IMR-90 (cell line): Measurements from ENCODE around the gene PSMD9. TPM values are rescaled to one million over a fixed set of nuclear protein-coding genes. Genes with fewer than 3 reads are reported as not detected.
A peak's percentile ranks its signal among the peaks of the same experiment; 100 is the strongest.

Experiments used
- ATAC-seq: fragments of 200-7000 bp; cut with Tn5 transposase; 2 replicates; pipeline ENCODE4 v1.9.1; 2020; ENCODE audit warnings: low read depth, mild to moderate bottlenecking, moderate library complexity
- BruUV-seq: library from RNA; stranded (reverse); fragments of 400-500 nt; replicated peaks from 2 replicates; lab custom pipeline; 2021; lab: Mats Ljungman, UMichigan
- CTCF ChIA-PET: fragments of 300-600 bp; formaldehyde crosslinking; extraction: SDS; loops from one replicate; lab custom pipeline; 2021; ENCODE audit warnings: antibody characterized with exemption; lab: Yijun Ruan, JAX
- POLR2A ChIA-PET: fragments of 300-600 bp; sonication (Branson Sonifier 250); formaldehyde crosslinking; loops from one replicate; lab custom pipeline; 2022; ENCODE audit warnings: antibody characterized with exemption; ENCODE audit not compliant: unreplicated experiment; lab: Charles Lee
- DNase-seq: peaks from one replicate; pipeline ENCODE4 v3.0.0; 2013
- H2AFZ ChIP-seq: replicated peaks from 2 replicates; pipeline ENCODE3; 2013; ENCODE audit warnings: low read length, mild to moderate bottlenecking; ENCODE audit not compliant: poor library complexity
- H2AK5ac ChIP-seq: 2 replicates; pipeline ENCODE4 v1.6.1; 2013; ENCODE audit warnings: low read depth, low read length, inconsistent platforms
- H2AK9ac ChIP-seq: replicated peaks from 2 replicates; pipeline ENCODE3; 2013; ENCODE audit warnings: mild to moderate bottlenecking, low read depth, low read length, moderate library complexity; ENCODE audit not compliant: poor library complexity
- H2BK120ac ChIP-seq: 2 replicates; pipeline ENCODE4 v1.6.1; 2013; ENCODE audit warnings: low read depth, low read length, inconsistent platforms
- H2BK15ac ChIP-seq: 3 replicates; pipeline ENCODE4 v1.6.1; 2013; ENCODE audit warnings: low read depth, low read length, inconsistent platforms
- H2BK20ac ChIP-seq: 2 replicates; pipeline ENCODE4 v1.6.1; 2013; ENCODE audit warnings: low read depth, mild to moderate bottlenecking, inconsistent platforms, low read length, moderate library complexity
- H2BK5ac ChIP-seq: 2 replicates; pipeline ENCODE4 v1.6.1; 2013; ENCODE audit warnings: mild to moderate bottlenecking, low read depth, low read length, inconsistent platforms; ENCODE audit not compliant: poor library complexity, severe bottlenecking
- H3K14ac ChIP-seq: replicated peaks from 2 replicates; pipeline ENCODE4 v1.6.1; 2013; ENCODE audit warnings: low read depth, low read length, inconsistent platforms
- H3K18ac ChIP-seq: 2 replicates; pipeline ENCODE4 v1.6.1; 2013; ENCODE audit warnings: low read depth, low read length, control low read depth
- H3K23ac ChIP-seq: 2 replicates; pipeline ENCODE4 v1.6.1; 2013; ENCODE audit warnings: low read depth, low read length, inconsistent platforms
- H3K27ac ChIP-seq: 2 replicates; pipeline ENCODE4 v1.5.1; 2013; ENCODE audit warnings: mild to moderate bottlenecking, control low read depth, low read length; ENCODE audit not compliant: insufficient read depth
- H3K27me3 ChIP-seq: 2 replicates; pipeline ENCODE4 v1.6.1; 2013; ENCODE audit warnings: low read length; ENCODE audit not compliant: control insufficient read depth, insufficient read depth
- H3K36me3 ChIP-seq: 2 replicates; pipeline ENCODE4 v1.6.1; 2013; ENCODE audit warnings: low read length, mixed read lengths; ENCODE audit not compliant: control insufficient read depth, insufficient read depth
- H3K4ac ChIP-seq: 2 replicates; pipeline ENCODE4 v1.6.1; 2013; ENCODE audit warnings: low read depth, low read length, inconsistent platforms
- H3K4me1 ChIP-seq: 2 replicates; pipeline ENCODE4 v1.6.1; 2013; ENCODE audit warnings: low read length, mixed read lengths; ENCODE audit not compliant: control insufficient read depth, insufficient read depth
- H3K4me2 ChIP-seq: 2 replicates; pipeline ENCODE4 v1.6.1; 2013; ENCODE audit warnings: low read depth, mild to moderate bottlenecking, control low read depth, low read length, moderate library complexity
- H3K4me3 ChIP-seq: 2 replicates; pipeline ENCODE4 v1.5.1; 2013; ENCODE audit warnings: low read depth, mild to moderate bottlenecking, control low read depth, low read length, moderate library complexity; ENCODE audit not compliant: insufficient read depth
- H3K56ac ChIP-seq: 2 replicates; pipeline ENCODE4 v1.6.1; 2013; ENCODE audit warnings: low read length, inconsistent platforms; ENCODE audit not compliant: insufficient read depth; ENCODE audit errors: extremely low read depth
- H3K79me1 ChIP-seq, 2 experiments: 2 replicates each; pipeline ENCODE4 v1.6.1; 2013; ENCODE audit warnings: low read length in 2 of 2, inconsistent platforms in 1 of 2, low read depth in 1 of 2
- H3K9ac ChIP-seq: 2 replicates; pipeline ENCODE4 v1.6.1; 2013; ENCODE audit warnings: low read depth, low read length, control low read depth
- H3K9me1 ChIP-seq: 2 replicates; pipeline ENCODE4 v1.6.1; 2013; ENCODE audit warnings: low read length, inconsistent platforms; ENCODE audit not compliant: insufficient read depth
- H3K9me3 ChIP-seq: 2 replicates; pipeline ENCODE4 v1.6.1; 2013; ENCODE audit warnings: low read length; ENCODE audit not compliant: control insufficient read depth, insufficient read depth
- H4K20me1 ChIP-seq: 2 replicates; pipeline ENCODE4 v1.6.1; 2013; ENCODE audit warnings: low read length, inconsistent platforms; ENCODE audit not compliant: insufficient read depth
- H4K5ac ChIP-seq: 2 replicates; pipeline ENCODE4 v1.6.1; 2013; ENCODE audit warnings: mild to moderate bottlenecking, low read depth, low read length, control low read depth
- H4K8ac ChIP-seq, 2 experiments: 2 replicates each; pipeline ENCODE4 v1.6.1; 2013; ENCODE audit warnings: low read depth in 2 of 2, low read length in 2 of 2, control low read depth in 1 of 2, inconsistent platforms in 1 of 2
- H4K91ac ChIP-seq: 2 replicates; pipeline ENCODE4 v1.6.1; 2013; ENCODE audit warnings: low read depth, low read length, inconsistent platforms; ENCODE audit not compliant: insufficient read depth
- BHLHE40 ChIP-seq: fragments of 150-350 bp; IDR thresholded peaks from 2 replicates; pipeline ENCODE4 v1.6.1; 2016; ENCODE audit warnings: mild to moderate bottlenecking, low read depth, low read length
- CEBPB ChIP-seq: IDR thresholded peaks from 2 replicates; pipeline ENCODE4 v1.6.1; 2012; ENCODE audit warnings: low read depth, low read length, improper control_type of control experiment
- CHD1 ChIP-seq: IDR thresholded peaks from 2 replicates; pipeline ENCODE4 v1.6.1; 2012; ENCODE audit warnings: low read depth, low read length, improper control_type of control experiment
- CTCF ChIP-seq: conservative IDR thresholded peaks from 2 replicates; pipeline ENCODE4 v1.5.1; 2012; ENCODE audit warnings: mild to moderate bottlenecking, low read depth, low read length, improper control_type of control experiment
- ELK1 ChIP-seq: fragments of 150-350 bp; IDR thresholded peaks from 2 replicates; pipeline ENCODE4 v1.6.1; 2016; ENCODE audit warnings: low read depth, mild to moderate bottlenecking, low read length, moderate library complexity, borderline replicate concordance
- FOS ChIP-seq: fragments of 150-350 bp; IDR thresholded peaks from 2 replicates; pipeline ENCODE4 v1.6.1; 2016; ENCODE audit warnings: low read depth, low read length
- MAFK ChIP-seq: IDR thresholded peaks from 2 replicates; pipeline ENCODE4 v1.6.1; 2012; ENCODE audit warnings: low read depth, low read length, improper control_type of control experiment
- MAZ ChIP-seq: IDR thresholded peaks from 2 replicates; pipeline ENCODE4 v1.6.1; 2012; ENCODE audit warnings: low read depth, mild to moderate bottlenecking, low read length, improper control_type of control experiment, moderate library complexity, borderline replicate concordance
- NFE2L2 ChIP-seq: fragments of 150-350 bp; IDR thresholded peaks from 2 replicates; pipeline ENCODE4 v1.6.1; 2016; ENCODE audit warnings: low read depth, mild to moderate bottlenecking, low read length
- POLR2A ChIP-seq: IDR thresholded peaks from 2 replicates; pipeline ENCODE4 v1.6.1; 2012; ENCODE audit warnings: mild to moderate bottlenecking, low read depth, low read length
- RAD21 ChIP-seq: IDR thresholded peaks from 2 replicates; pipeline ENCODE4 v1.6.1; 2012; ENCODE audit warnings: low read length, improper control_type of control experiment
- RCOR1 ChIP-seq: IDR thresholded peaks from 2 replicates; pipeline ENCODE4 v1.6.1; 2012; ENCODE audit warnings: mild to moderate bottlenecking, low read length, improper control_type of control experiment; ENCODE audit not compliant: insufficient replicate concordance
- RFX5 ChIP-seq: IDR thresholded peaks from 2 replicates; pipeline ENCODE4 v1.8.0; 2012; ENCODE audit warnings: low read depth, mild to moderate bottlenecking, low read length, moderate library complexity
- SMC3 ChIP-seq: fragments of 150-350 bp; IDR thresholded peaks from 2 replicates; pipeline ENCODE4 v1.6.1; 2016; ENCODE audit warnings: low read depth, mild to moderate bottlenecking, antibody characterized with exemption, low read length, moderate library complexity
- USF2 ChIP-seq: fragments of 150-350 bp; IDR thresholded peaks from 2 replicates; pipeline ENCODE4 v1.6.1; 2017; ENCODE audit warnings: mild to moderate bottlenecking, antibody characterized with exemption, low read length, low read depth
- WGBS, 2 experiments: methylation state at CpG; one replicate each; pipeline versions ENCODE4 v1.1.5 to v1.1.7; 2013; ENCODE audit warnings: missing lambda C conversion rate in 2 of 2; ENCODE audit not compliant: insufficient read length in 1 of 2; ENCODE audit errors: extremely low coverage in 2 of 2; 5-methylcytosine and 5-hydroxymethylcytosine counted together
- dilution Hi-C: fragments of 300-500 bp; cut with HindIII; formaldehyde crosslinking; loops from one replicate; pipeline ENCODE4 v1.14.3; 2018; ENCODE audit warnings: low sequenced_read_pairs; ENCODE audit not compliant: unreplicated experiment
- in situ Hi-C: fragments of 300-500 bp; cut with MboI; formaldehyde crosslinking; loops from 3 replicates; pipeline ENCODE4 v1.14.3; 2019; ENCODE audit warnings: low sequenced_read_pairs, inconsistent platforms, mixed read lengths
- intact Hi-C: fragments of 100-400 bp; cut with micrococcal nuclease; formaldehyde crosslinking; loops from 2 replicates; pipeline ENCODE4 v1.10.0; 2022
- polyA plus RNA-seq, 3 experiments: library from polyadenylated mRNA; depleted of rRNA; stranded (reverse); fragments of >200 nt; gene quantifications; 2 replicates each; pipeline ENCODE4 v1.2.3, GENCODE V29; 2012; ENCODE audit warnings: low replicate concordance in 1 of 3
- total RNA-seq: library from RNA; depleted of rRNA; stranded (reverse); fragments of >200 nt; gene quantifications from 2 replicates; pipeline ENCODE4 v1.2.3, GENCODE V29; 2012

The PSMD9 gene
- total and polyA plus RNA-seq, 2 of the 4 experiments (the other 2 are of a cell fraction) = 135 to 142 TPM

GRCh38 chr12:121932914-121933521 lies 44.4 kb downstream of the PSMD9 start:
- H2AFZ ChIP-seq = peak overlapping the region; percentile 60
- H2AK9ac ChIP-seq = no peak overlapping the region
- peak overlapping the region; percentile 26; the same call in 1 of the 2 replicates for H2AK5ac ChIP-seq
- H3K56ac ChIP-seq = no peak overlapping the region
- no peaks in the 10 kb centered on the region for H4K20me1 ChIP-seq
- no peak overlapping the region for H3K14ac ChIP-seq
- H2BK5ac ChIP-seq = no peak overlapping the region
- peak overlapping the region in 1 of 2 experiments; percentile 78; a peak in 2 of 4 replicates for H4K8ac ChIP-seq
- no peak overlapping the region for H3K18ac ChIP-seq
- H3K4me1 ChIP-seq = peaks cover 2% of the 10 kb centered on the region; the same call in 1 of the 2 replicates
- no peak for ATAC-seq
- H4K5ac ChIP-seq = peak overlapping the region; percentile 28; the same call in 1 of the 2 replicates
- H3K23ac ChIP-seq = no peak overlapping the region
- H3K9ac ChIP-seq = no peak overlapping the region
- POLR2A ChIA-PET = no interaction called here
- peaks cover 11% of the 10 kb centered on the region for H3K36me3 ChIP-seq
- no peaks in the 10 kb centered on the region for H3K27me3 ChIP-seq
- in situ Hi-C loops = no loop called here
- peaks cover 7% of the 10 kb centered on the region; the same call in 1 of the 2 replicates for H3K9me1 ChIP-seq
- BruUV-seq = no TSS peak
- H3K9me3 ChIP-seq = peaks cover 4% of the 10 kb centered on the region; the same call in 1 of the 2 replicates
- DNase-seq = no peak
- no peak overlapping the region; the same call in 2 of the 3 replicates for H2BK15ac ChIP-seq
- dilution Hi-C loops = no loop called here
- no peak overlapping the region for H3K4me2 ChIP-seq
- 0 out of 2 replicates have a peak overlapping the region, but pooled peaks have one; percentile 9 for H2BK20ac ChIP-seq
- H3K27ac ChIP-seq = no peak overlapping the region
- 94% methylated on average over 3 of the region's 4 CpGs; no CpG with 5 or more reads in 1 of the 2 experiments for WGBS, 2 experiments
- H3K4ac ChIP-seq = peak overlapping the region; percentile 51; the same call in 1 of the 2 replicates
- H2BK120ac ChIP-seq = no peak overlapping the region
- H3K4me3 ChIP-seq = no peak overlapping the region
- CTCF ChIA-PET = no interaction called here
- intact Hi-C loops = no loop called here
- H4K91ac ChIP-seq = no peak overlapping the region
- no peaks in the 10 kb centered on the region for H3K79me1 ChIP-seq
- no peak for TF ChIP-seq BHLHE40
- no peak for TF ChIP-seq CEBPB
- no peak for TF ChIP-seq RAD21
- TF ChIP-seq NFE2L2 = no peak
- no peak for TF ChIP-seq POLR2A
- TF ChIP-seq USF2 = no peak
- no peak for TF ChIP-seq CHD1
- no peak for TF ChIP-seq RCOR1
- no peak for TF ChIP-seq MAZ
- TF ChIP-seq MAFK = no peak
- TF ChIP-seq RFX5 = no peak
- no peak for TF ChIP-seq ELK1
- no peak for TF ChIP-seq FOS
- TF ChIP-seq CTCF = no peak
- TF ChIP-seq SMC3 = no peak
